GM18873 (cell line): Measurements from ENCODE around the gene MRPL28.
"Not testable (repeated sequence)": the region's sequence is repeated elsewhere in the genome, so short reads cannot be mapped to it uniquely, and the experiment has no call there.

Experiments
- ATAC-seq: cut with Tn5 transposase; IDR thresholded peaks from one replicate; pipeline ENCODE4 v1.9.1; 2021; ENCODE audit warnings: mild to moderate bottlenecking, moderate library complexity, moderate number of reproducible peaks; ENCODE audit not compliant: unreplicated experiment, low FRiP score

Gene MRPL28

DNA sequence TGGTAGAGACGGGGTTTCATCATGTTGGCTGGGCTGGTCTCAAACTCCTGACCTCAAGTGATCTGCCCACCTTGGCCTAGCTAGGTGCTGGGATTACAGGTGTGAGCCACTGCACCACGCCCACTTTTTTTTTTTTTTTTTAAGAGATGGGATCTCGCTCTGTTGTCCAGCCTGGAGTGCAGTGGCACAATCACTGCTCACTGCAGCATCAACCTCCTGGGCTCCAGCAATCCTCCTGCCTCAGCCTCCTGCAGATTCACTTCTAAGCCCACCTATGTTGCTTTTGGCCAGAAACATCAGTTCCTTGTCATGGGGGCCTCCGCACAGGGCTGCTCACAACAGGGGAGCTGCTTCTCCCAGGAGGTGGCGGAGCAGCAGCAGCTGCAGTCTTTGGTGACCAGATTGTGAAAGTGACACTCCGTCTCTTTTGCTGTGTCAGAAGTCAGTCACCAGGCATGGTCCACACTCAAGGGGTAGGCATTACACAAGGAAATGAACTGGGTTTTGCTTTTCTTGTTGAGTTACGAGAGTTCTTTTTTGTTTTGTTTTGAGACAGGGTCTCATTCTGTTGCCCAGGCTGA is 22.2 kb upstream of the MRPL28 start:
- no peak for ATAC-seq

DNA sequence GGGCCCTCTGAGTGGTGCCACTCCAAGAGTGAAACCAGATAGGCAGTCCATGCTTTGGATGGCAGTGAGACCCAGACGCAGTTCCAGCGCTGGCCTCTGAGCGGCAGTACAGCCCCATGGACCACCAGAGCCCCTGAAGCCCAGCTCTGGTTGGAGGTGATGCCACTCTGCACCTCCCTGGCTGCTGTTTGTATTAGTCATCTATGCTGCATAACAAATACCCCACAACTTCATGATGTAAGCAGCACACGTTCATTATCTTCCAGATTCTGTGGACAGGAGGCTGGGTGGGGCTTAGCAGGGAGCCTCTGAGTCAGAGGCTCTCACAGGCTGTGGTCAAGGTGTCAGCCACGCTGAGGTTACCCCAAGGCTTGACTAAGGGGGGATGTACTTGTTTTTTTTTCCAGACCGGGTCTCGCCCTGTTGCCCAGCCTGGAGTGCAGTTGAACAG is 21.6 kb upstream of the MRPL28 start:
- no peak for ATAC-seq

GRCh38 chr16:389352-389751 is 19.0 kb upstream of the MRPL28 start:
- ATAC-seq, result no peak

- ATAC-seq, result not testable (repeated sequence)
Observed at GRCh38 chr16:387761-388666, 17.7 kb upstream of the MRPL28 start.

- no peak for ATAC-seq
Observed at GRCh38 chr16:386641-387156, 16.4 kb upstream of the MRPL28 start.

GRCh38 chr16:383326-384051 is 13.2 kb upstream of the MRPL28 start:
- ATAC-seq, result no peak

GRCh38 chr16:381789-382717 is 11.7 kb upstream of the MRPL28 start, which contains the start of gene PGAP6:
TSS of gene PGAP6 (minus strand) at chr16:381978. CDS start at chr16:381821, 157 bp downstream.
- ATAC-seq, result no peak

GRCh38 chr16:381012-381788 is 10.9 kb upstream of the MRPL28 start:
- ATAC-seq, result no peak

- no peak for ATAC-seq
Observed at GRCh38 chr16:380762-381011, 10.3 kb upstream of the MRPL28 start.

GRCh38 chr16:379961-380761 is 9.8 kb upstream of the MRPL28 start:
- ATAC-seq, result no peak

DNA sequence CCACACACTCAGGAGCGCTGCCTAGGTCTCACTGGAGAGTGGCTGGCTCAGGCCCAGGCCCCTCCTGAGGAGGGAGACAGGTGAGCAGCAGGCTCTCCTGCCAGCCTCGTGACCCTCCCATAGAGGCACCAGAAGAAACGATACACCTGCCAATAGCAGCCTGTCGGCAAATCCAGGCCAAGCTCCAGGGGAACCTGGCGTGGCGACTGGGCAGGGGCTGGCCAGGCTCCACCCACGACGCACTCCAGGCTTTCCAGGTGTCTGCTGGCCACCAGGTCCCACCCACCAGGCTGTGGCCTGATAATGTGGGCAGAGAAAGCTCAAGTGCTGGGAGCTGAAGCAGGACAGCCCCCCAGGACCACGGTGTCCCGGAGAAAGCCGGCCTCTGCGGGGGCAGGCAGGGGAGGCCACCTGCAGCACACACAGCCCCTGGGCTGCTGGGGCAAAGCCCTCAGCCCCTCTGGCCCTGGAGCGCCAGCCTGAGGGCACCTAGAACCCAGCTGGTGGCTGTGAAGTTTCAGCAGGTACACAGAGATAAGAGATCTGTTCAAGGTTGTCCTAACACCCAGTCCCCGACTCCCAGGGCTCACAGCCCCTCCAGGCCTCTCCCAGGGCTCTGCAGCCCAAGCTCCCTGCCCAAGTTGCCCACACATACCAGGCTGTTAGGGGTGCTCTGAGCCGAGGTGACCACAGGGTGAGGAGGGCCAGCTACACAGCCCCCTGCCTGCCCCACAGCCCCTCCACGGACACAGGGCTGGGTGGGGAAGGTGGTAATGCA is 9.0 kb upstream of the MRPL28 start:
- ATAC-seq, result no peak

DNA sequence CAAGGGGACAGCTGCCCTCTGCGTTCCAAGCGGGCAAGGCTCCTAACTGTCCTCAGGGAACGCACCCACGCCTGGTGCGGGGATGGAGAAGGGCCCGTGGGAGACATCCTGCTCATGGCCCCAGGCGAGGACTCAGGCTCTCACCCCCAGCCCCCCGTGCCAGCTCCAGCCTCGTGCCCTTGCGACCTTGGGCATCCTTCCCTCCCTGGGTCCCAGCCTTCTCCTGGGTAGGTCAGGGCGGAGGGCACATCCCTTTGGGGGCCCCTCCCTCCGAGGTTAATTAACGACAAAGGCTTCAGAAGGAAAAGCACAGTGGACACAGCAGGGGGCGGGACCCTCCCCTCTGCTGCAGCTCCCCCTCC is 8.5 kb upstream of the MRPL28 start:
- ATAC-seq, result no peak

DNA sequence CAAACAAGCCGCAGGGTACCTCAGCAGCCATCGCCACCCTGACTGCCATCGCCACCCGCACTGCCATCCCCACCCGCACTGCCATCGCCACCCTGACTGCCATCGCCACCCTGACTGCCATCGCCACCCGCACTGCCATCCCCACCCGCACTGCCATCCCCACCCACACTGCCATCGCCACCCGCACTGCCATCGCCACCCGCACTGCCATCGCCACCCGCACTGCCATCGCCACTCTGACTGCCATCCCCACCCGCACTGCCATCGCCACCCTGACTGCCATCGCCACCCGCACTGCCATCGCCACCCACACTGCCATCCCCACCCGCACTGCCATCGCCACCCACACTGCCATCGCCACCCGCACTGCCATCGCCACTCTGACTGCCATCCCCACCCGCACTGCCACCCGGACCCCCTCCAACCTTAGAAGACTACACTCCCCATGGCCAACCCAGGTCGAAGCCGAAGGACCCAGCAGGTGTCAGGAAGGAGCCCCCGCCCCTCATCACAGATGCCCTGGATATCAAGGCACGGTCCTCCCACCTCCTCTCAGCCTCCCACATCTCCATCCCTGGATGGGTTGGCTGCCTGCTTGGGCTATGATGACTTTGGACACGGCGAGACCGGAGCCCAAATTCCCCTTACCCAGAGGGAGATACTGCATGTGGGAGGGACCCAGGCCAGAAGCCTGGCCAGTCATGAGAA is 7.9 kb upstream of the MRPL28 start:
- not testable (repeated sequence) for ATAC-seq

DNA sequence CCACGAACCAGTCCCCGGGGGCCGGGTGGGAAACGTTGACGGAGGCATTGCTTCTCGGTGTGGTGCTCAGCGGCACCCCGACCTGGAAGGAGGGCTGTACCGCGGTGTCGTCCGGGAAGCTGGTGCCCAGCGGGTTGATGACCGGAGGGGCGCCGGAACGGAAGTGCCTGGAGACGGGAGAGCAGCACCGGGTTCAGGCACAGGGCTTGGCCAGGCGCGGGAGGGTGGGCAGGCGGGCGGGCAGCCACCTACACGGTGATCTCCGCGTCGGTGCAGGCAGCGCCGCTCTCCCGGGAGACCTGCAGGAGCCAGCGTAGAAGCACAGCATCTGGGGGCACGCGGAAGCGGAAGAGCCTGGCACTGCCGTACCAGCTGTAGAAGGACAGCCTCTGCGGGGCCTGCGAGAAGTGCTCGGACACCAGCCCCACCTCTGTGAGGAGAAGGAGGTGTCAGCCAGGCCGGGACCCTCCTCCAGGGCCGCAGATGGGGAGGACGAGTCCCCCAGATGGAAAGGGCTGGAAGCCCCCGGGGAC is 7.1 kb upstream of the MRPL28 start:
- ATAC-seq, result no peak

GRCh38 chr16:376817-377418 is 6.6 kb upstream of the MRPL28 start:
- no peak for ATAC-seq

- no peak for ATAC-seq
Observed at GRCh38 chr16:375927-376816, 5.8 kb upstream of the MRPL28 start.
